CD14-positive monocyte (primary cell): ENCODE data around the gene SNX25. TPM values are rescaled to one million over a fixed set of nuclear protein-coding genes. Genes with fewer than 3 reads are reported as not detected.

Experiments used
- DNase-seq, 3 donors: peaks; one replicate each; pipeline ENCODE4 v3.0.0-alpha.2; 2011 to 2022
- H2AFZ ChIP-seq: 2 replicates; pipeline ENCODE4 v1.6.0; 2012; ENCODE audit warnings: mild to moderate bottlenecking, low read depth, low read length, inconsistent platforms; ENCODE audit not compliant: insufficient read depth, poor library complexity, severe bottlenecking
- H3K27ac ChIP-seq, 2 donors: 1 replicate in 1 of 2; 2 replicates in 1 of 2; pipeline ENCODE4 v1.5.1; 2012 to 2013; ENCODE audit warnings: low read length in 2 of 2, control low read depth in 1 of 2, inconsistent platforms in 1 of 2, low read depth in 1 of 2, mild to moderate bottlenecking in 1 of 2
- H3K27me3 ChIP-seq, 2 donors: one replicate each; pipeline versions ENCODE4 v1.6.0 to v1.6.1; 2011 to 2013; ENCODE audit warnings: low read length in 2 of 2; ENCODE audit not compliant: control insufficient read depth in 2 of 2, insufficient read depth in 2 of 2
- H3K36me3 ChIP-seq, 2 donors: replicated peaks in 1 of 2; 1 replicate in 1 of 2; 2 replicates in 1 of 2; pipeline versions ENCODE4 v1.5.1 to v1.6.1; 2012 to 2013; ENCODE audit warnings: low read length in 2 of 2, control low read depth in 1 of 2, inconsistent platforms in 1 of 2, mild to moderate bottlenecking in 1 of 2; ENCODE audit not compliant: insufficient read depth in 2 of 2, control insufficient read depth in 1 of 2
- H3K4me1 ChIP-seq, 2 donors: 1 replicate in 1 of 2; 2 replicates in 1 of 2; pipeline versions ENCODE4 v1.5.1 to v1.6.1; 2012 to 2013; ENCODE audit warnings: low read length in 2 of 2, control low read depth in 1 of 2, inconsistent platforms in 1 of 2, mild to moderate bottlenecking in 1 of 2, moderate library complexity in 1 of 2; ENCODE audit not compliant: insufficient read depth in 2 of 2, control insufficient read depth in 1 of 2
- H3K4me2 ChIP-seq: replicated peaks from 2 replicates; pipeline ENCODE3; 2012; ENCODE audit warnings: low read length, moderate library complexity, mild to moderate bottlenecking; ENCODE audit not compliant: poor library complexity, severe bottlenecking; ENCODE audit errors: extremely low read depth
- H3K4me3 ChIP-seq, 3 experiments: fragments of 200-600 bp in 1 of 3; sonication (generic) in 1 of 3; replicated peaks in 1 of 3; 1 replicate in 2 of 3; 2 replicates in 1 of 3; pipeline ENCODE4 v1.5.1; 2011 to 2013; ENCODE audit warnings: low read length in 3 of 3, mild to moderate bottlenecking in 3 of 3, control low read depth in 2 of 3, low read depth in 2 of 3, inconsistent platforms in 1 of 3, moderate library complexity in 1 of 3
- H3K79me2 ChIP-seq: 2 replicates; pipeline ENCODE4 v1.6.0; 2012; ENCODE audit warnings: mild to moderate bottlenecking, control low read depth, inconsistent platforms, low read length, moderate library complexity; ENCODE audit not compliant: insufficient read depth
- H3K9ac ChIP-seq: 2 replicates; pipeline ENCODE4 v1.6.0; 2017; ENCODE audit warnings: low read length, mild to moderate bottlenecking; ENCODE audit not compliant: insufficient read depth, poor library complexity, severe bottlenecking
- H3K9me3 ChIP-seq, 2 donors: replicated peaks in 1 of 2; 1 replicate in 1 of 2; 2 replicates in 1 of 2; pipeline versions ENCODE4 v1.5.1 to v1.6.1; 2012 to 2013; ENCODE audit warnings: low read length in 2 of 2, control low read depth in 1 of 2; ENCODE audit not compliant: control insufficient read depth in 1 of 2, insufficient read depth in 1 of 2
- H4K20me1 ChIP-seq: 2 replicates; pipeline ENCODE4 v1.6.0; 2012; ENCODE audit warnings: mild to moderate bottlenecking, low read length, control low read depth, moderate library complexity; ENCODE audit not compliant: insufficient read depth
- H3K27ac Mint-ChIP-seq, 7 donors: one replicate each; pipeline ENCODE4 v1.8.0; 2020; ENCODE audit warnings: mild to moderate bottlenecking in 7 of 7, mixed read lengths in 7 of 7, moderate library complexity in 6 of 7, inconsistent platforms in 2 of 7
- H3K27me3 Mint-ChIP-seq, 3 donors: one replicate each; pipeline ENCODE4 v1.8.0; 2021 to 2022; ENCODE audit warnings: low read depth in 3 of 3, mild to moderate bottlenecking in 3 of 3, mixed read lengths in 3 of 3, moderate library complexity in 3 of 3, inconsistent platforms in 1 of 3
- H3K36me3 Mint-ChIP-seq, 2 donors: one replicate each; pipeline ENCODE4 v1.8.0; 2020; ENCODE audit warnings: mixed read lengths in 2 of 2, inconsistent platforms in 1 of 2, mild to moderate bottlenecking in 1 of 2
- H3K4me1 Mint-ChIP-seq: one replicate; pipeline ENCODE4 v1.8.0; 2020; ENCODE audit warnings: mild to moderate bottlenecking, mixed read lengths
- H3K4me3 Mint-ChIP-seq, 2 donors: one replicate each; pipeline ENCODE4 v1.8.0; 2020; ENCODE audit warnings: mild to moderate bottlenecking in 2 of 2, mixed read lengths in 2 of 2, moderate library complexity in 1 of 2
- H3K9me3 Mint-ChIP-seq, 7 donors: one replicate each; pipeline ENCODE4 v1.8.0; 2020 to 2022; ENCODE audit warnings: mixed read lengths in 7 of 7, mild to moderate bottlenecking in 6 of 7, moderate library complexity in 6 of 7, inconsistent platforms in 2 of 7
- WGBS: methylation state at CpG from one replicate; pipeline ENCODE4 v1.1.5; 2013; ENCODE audit warnings: missing lambda C conversion rate; ENCODE audit not compliant: insufficient coverage; 5-methylcytosine and 5-hydroxymethylcytosine counted together
- intact Hi-C, 2 donors: fragments of 100-400 bp; cut with micrococcal nuclease; formaldehyde crosslinking; loops; one replicate each; pipeline versions ENCODE4 v1.15.0 to v1.15.1; 2023
- polyA plus RNA-seq, 3 donors: library from polyadenylated mRNA; depleted of rRNA in 1 of 3; unstranded in 2 of 3; stranded (reverse) in 1 of 3; fragments of 300-500 nt in 2 of 3; fragments of >200 nt in 1 of 3; fragmentation: Illumina TruSeq in 2 of 3; gene quantifications; 1 replicate in 2 of 3; 2 replicates in 1 of 3; pipeline ENCODE4 v1.2.3, GENCODE V29; 2012 to 2021
- TF ChIP-seq, protein P1 (sequence below): fragments of 200-600 bp; IDR thresholded peaks from one replicate; pipeline ENCODE4 v1.8.0; 2022; ENCODE audit warnings: antibody characterized with exemption, mild to moderate bottlenecking

The SNX25 gene
- polyA plus RNA-seq, 3 donors: 0.31 to 0.40 (median 0.36) TPM

- peaks cover 55 to 60% (median 59%) of the 10 kb centered on the region in 3 donors for H3K27me3 Mint-ChIP-seq
- H3K79me2 ChIP-seq: no peaks in the 10 kb centered on the region
Observed at GRCh38 chr4:185213877-185214276, 4.5 kb downstream of the SNX25 start.

GRCh38 chr4:185215261-185215660 lies 5.9 kb downstream of the SNX25 start:
- WGBS: no CpG with 5 or more reads among the region's 2 CpGs
- no peak overlapping the region for H3K4me3 ChIP-seq
- Mint-ChIP-seq H3K27ac (no peak overlapping the region), H3K4me1 (peaks cover 9% of the 10 kb centered on the region), H3K4me3 (no peak overlapping the region), H3K27me3 (peaks cover 52 to 57% (median 54%) of the 10 kb centered on the region in 3 donors), H3K9me3 (peaks cover 0 to 8% (median 4%) of the 10 kb centered on the region in 7 donors), H3K36me3 (peaks cover 0 to 6% of the 10 kb centered on the region in 2 donors)
- DNase-seq: no peak
- H3K4me1 ChIP-seq: peaks cover 7 to 9% of the 10 kb centered on the region in 2 donors
- H3K4me2 ChIP-seq: no peak overlapping the region
- intact Hi-C loops: no loop called here
- no peaks in the 10 kb centered on the region for H3K79me2 ChIP-seq
- peaks cover 35 to 40% of the 10 kb centered on the region in 2 donors for H3K27me3 ChIP-seq
- no peak overlapping the region for H3K9ac ChIP-seq
- TF ChIP-seq, protein P1, sequence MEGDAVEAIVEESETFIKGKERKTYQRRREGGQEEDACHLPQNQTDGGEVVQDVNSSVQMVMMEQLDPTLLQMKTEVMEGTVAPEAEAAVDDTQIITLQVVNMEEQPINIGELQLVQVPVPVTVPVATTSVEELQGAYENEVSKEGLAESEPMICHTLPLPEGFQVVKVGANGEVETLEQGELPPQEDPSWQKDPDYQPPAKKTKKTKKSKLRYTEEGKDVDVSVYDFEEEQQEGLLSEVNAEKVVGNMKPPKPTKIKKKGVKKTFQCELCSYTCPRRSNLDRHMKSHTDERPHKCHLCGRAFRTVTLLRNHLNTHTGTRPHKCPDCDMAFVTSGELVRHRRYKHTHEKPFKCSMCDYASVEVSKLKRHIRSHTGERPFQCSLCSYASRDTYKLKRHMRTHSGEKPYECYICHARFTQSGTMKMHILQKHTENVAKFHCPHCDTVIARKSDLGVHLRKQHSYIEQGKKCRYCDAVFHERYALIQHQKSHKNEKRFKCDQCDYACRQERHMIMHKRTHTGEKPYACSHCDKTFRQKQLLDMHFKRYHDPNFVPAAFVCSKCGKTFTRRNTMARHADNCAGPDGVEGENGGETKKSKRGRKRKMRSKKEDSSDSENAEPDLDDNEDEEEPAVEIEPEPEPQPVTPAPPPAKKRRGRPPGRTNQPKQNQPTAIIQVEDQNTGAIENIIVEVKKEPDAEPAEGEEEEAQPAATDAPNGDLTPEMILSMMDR: no peak
- no peak overlapping the region for H2AFZ ChIP-seq
- H3K36me3 ChIP-seq: no peaks in the 10 kb centered on the region
- no peaks in the 10 kb centered on the region for H4K20me1 ChIP-seq
- no peak overlapping the region for H3K27ac ChIP-seq
- peaks cover 0 to 13% of the 10 kb centered on the region in 2 donors for H3K9me3 ChIP-seq

More at GRCh38 chr4:185213877-185214276, 4.5 kb downstream of the SNX25 start:
- no peak overlapping the region for H3K27ac Mint-ChIP-seq
- WGBS: no CpG with 5 or more reads among the region's 4 CpGs
- Histone ChIP-seq H3K27me3 (peaks cover 40 to 44% of the 10 kb centered on the region in 2 donors), H3K4me2 (no peak overlapping the region), H3K9me3 (peaks cover 0 to 13% of the 10 kb centered on the region in 2 donors), H4K20me1 (no peaks in the 10 kb centered on the region), H2AFZ (no peak overlapping the region), H3K9ac (no peak overlapping the region), H3K36me3 (no peaks in the 10 kb centered on the region), H3K4me3 (no peak overlapping the region), H3K27ac (no peak overlapping the region), H3K4me1 (peaks cover 10 to 19% of the 10 kb centered on the region in 2 donors)
- peaks cover 0 to 11% (median 7%) of the 10 kb centered on the region in 7 donors for H3K9me3 Mint-ChIP-seq
- no peak overlapping the region for H3K4me3 Mint-ChIP-seq
- DNase-seq: no peak
- H3K36me3 Mint-ChIP-seq: peaks cover 2 to 9% of the 10 kb centered on the region in 2 donors
- H3K4me1 Mint-ChIP-seq: peaks cover 12% of the 10 kb centered on the region
- intact Hi-C loops: no loop called here
- TF ChIP-seq, protein P1: no peak
